B cell (primary cell): ENCODE measurements around the gene PIP5KL1. TPM values are rescaled to one million over a fixed set of nuclear protein-coding genes. Genes with fewer than 3 reads are reported as not detected.

Source experiments
- ATAC-seq: fragments of 200-7000 bp; cut with Tn5 transposase; one replicate; pipeline ENCODE4 v1.10.0; 2021; ENCODE audit warnings: low read depth, mild to moderate bottlenecking, moderate number of reproducible peaks, moderate library complexity
- CTCF ChIA-PET: fragments of 350-600 bp; sonication (Branson Sonifier 250); formaldehyde crosslinking; loops from one replicate; lab custom pipeline; 2021; ENCODE audit warnings: antibody characterized with exemption, inconsistent platforms; lab: Charles Lee
- POLR2A ChIA-PET: fragments of 350-600 bp; sonication (Branson Sonifier 250); formaldehyde crosslinking; loops from one replicate; lab custom pipeline; 2021; ENCODE audit warnings: antibody characterized with exemption; lab: Charles Lee
- DNase-seq: peaks from one replicate; pipeline ENCODE4 v3.0.0; 2013
- H2AFZ ChIP-seq: 2 replicates; pipeline ENCODE4 v1.6.1; 2012; ENCODE audit warnings: mild to moderate bottlenecking, low read depth, low read length; ENCODE audit not compliant: insufficient read depth, poor library complexity, severe bottlenecking
- H3K27ac ChIP-seq, 2 donors: 1 replicate in 1 of 2; 2 replicates in 1 of 2; pipeline ENCODE4 v1.5.1; 2012 to 2013; ENCODE audit warnings: low read length in 2 of 2, mild to moderate bottlenecking in 2 of 2, moderate library complexity in 1 of 2
- H3K27me3 ChIP-seq, 4 experiments: fragments of 200-600 bp in 1 of 4; sonication (generic) in 1 of 4; replicated peaks in 1 of 4; 1 replicate in 2 of 4; 2 replicates in 2 of 4; pipeline versions ENCODE4 v1.6.1 to v1.7.0; 2013 to 2016; ENCODE audit warnings: low read length in 3 of 4, mild to moderate bottlenecking in 2 of 4, mixed read lengths in 1 of 4, moderate library complexity in 1 of 4; ENCODE audit not compliant: insufficient read depth in 4 of 4, control insufficient read depth in 3 of 4; ENCODE audit errors: control extremely low read depth in 1 of 4
- H3K36me3 ChIP-seq, 2 experiments: replicated peaks in 1 of 2; 1 replicate in 1 of 2; 2 replicates in 1 of 2; pipeline versions ENCODE4 v1.6.1 to v1.7.1; 2013; ENCODE audit warnings: low read length in 1 of 2; ENCODE audit not compliant: insufficient read depth in 2 of 2, control insufficient read depth in 1 of 2; ENCODE audit errors: control extremely low read depth in 1 of 2, extremely low read depth in 1 of 2
- H3K4me1 ChIP-seq, 2 donors: fragments of 200-600 bp in 1 of 2; sonication (generic) in 1 of 2; 1 replicate in 1 of 2; 2 replicates in 1 of 2; pipeline versions ENCODE4 v1.5.1 to v1.6.1; 2013 to 2017; ENCODE audit warnings: low read length in 2 of 2; ENCODE audit not compliant: control insufficient read depth in 2 of 2, insufficient read depth in 2 of 2
- H3K4me2 ChIP-seq: replicated peaks from 2 replicates; pipeline ENCODE3; 2012; ENCODE audit warnings: mild to moderate bottlenecking, low read depth, low read length; ENCODE audit not compliant: poor library complexity, severe bottlenecking
- H3K4me3 ChIP-seq, 5 experiments: fragments of 200-600 bp in 1 of 5; sonication (generic) in 1 of 5; 1 replicate in 3 of 5; 2 replicates in 2 of 5; pipeline versions ENCODE4 v1.5.1 to v1.7.0; 2011 to 2016; ENCODE audit warnings: low read length in 4 of 5, mild to moderate bottlenecking in 4 of 5, low read depth in 2 of 5, control low read depth in 1 of 5, moderate library complexity in 1 of 5; ENCODE audit not compliant: insufficient read depth in 1 of 5; ENCODE audit errors: control extremely low read depth in 1 of 5, extremely low read depth in 1 of 5
- H3K79me2 ChIP-seq: fragments of 200-600 bp; sonication (generic); one replicate; pipeline ENCODE4 v1.6.0; 2016; ENCODE audit warnings: low read length; ENCODE audit not compliant: control insufficient read depth, insufficient read depth
- H3K9ac ChIP-seq: fragments of 200-600 bp; sonication (generic); 2 replicates; pipeline ENCODE4 v1.6.1; 2017; ENCODE audit warnings: mild to moderate bottlenecking, low read length, moderate library complexity
- H3K9me3 ChIP-seq, 3 donors: one replicate each; pipeline versions ENCODE4 v1.6.1 to v1.7.1; 2013; ENCODE audit warnings: low read length in 2 of 3; ENCODE audit not compliant: control insufficient read depth in 2 of 3, insufficient read depth in 1 of 3; ENCODE audit errors: control extremely low read depth in 1 of 3
- H4K20me1 ChIP-seq: 2 replicates; pipeline ENCODE4 v1.6.0; 2012; ENCODE audit warnings: mild to moderate bottlenecking, low read length; ENCODE audit not compliant: insufficient read depth, control insufficient read depth, poor library complexity, severe bottlenecking
- H3K27ac Mint-ChIP-seq: one replicate; pipeline ENCODE4 v1.8.0; 2021; ENCODE audit warnings: mixed read lengths
- H3K27me3 Mint-ChIP-seq: one replicate; pipeline ENCODE4 v1.8.0; 2021; ENCODE audit warnings: mixed read lengths
- H3K4me1 Mint-ChIP-seq: one replicate; pipeline ENCODE4 v1.8.0; 2021; ENCODE audit warnings: mixed read lengths
- H3K4me3 Mint-ChIP-seq: one replicate; pipeline ENCODE4 v1.8.0; 2021; ENCODE audit warnings: mixed read lengths
- H3K9me3 Mint-ChIP-seq: one replicate; pipeline ENCODE4 v1.8.0; 2022; ENCODE audit warnings: mixed read lengths; ENCODE audit not compliant: insufficient read depth
- EZH2 ChIP-seq: IDR thresholded peaks from 2 replicates; pipeline ENCODE4 v1.6.1; 2012; ENCODE audit warnings: borderline replicate concordance, low read depth, mild to moderate bottlenecking, moderate library complexity, low read length; ENCODE audit not compliant: insufficient read depth, poor library complexity, severe bottlenecking
- WGBS: methylation state at CpG from one replicate; pipeline ENCODE4 v1.1.5; 2013; ENCODE audit warnings: missing lambda C conversion rate; ENCODE audit not compliant: insufficient coverage; 5-methylcytosine and 5-hydroxymethylcytosine counted together
- intact Hi-C: fragments of 100-400 bp; cut with micrococcal nuclease; formaldehyde crosslinking; loops from one replicate; pipeline ENCODE4 v1.10.0; 2022
- polyA plus RNA-seq: library from polyadenylated mRNA; depleted of rRNA; stranded (reverse); fragments of >200 nt; gene quantifications from 2 replicates; pipeline ENCODE4 v1.2.3, GENCODE V29; 2012
- total RNA-seq, 2 donors: library from RNA; stranded (reverse); fragments of 120-200 nt in 1 of 2; gene quantifications; 1 replicate in 1 of 2; 2 replicates in 1 of 2; pipeline versions ENCODE4 v1.2.3 to v1.2.4, GENCODE V29; 2013 to 2022
- TF ChIP-seq, protein P1 (sequence below): fragments of 200-600 bp; IDR thresholded peaks from one replicate; pipeline ENCODE4 v1.8.0; 2022; ENCODE audit warnings: antibody characterized with exemption, mild to moderate bottlenecking

PIP5KL1 gene
- total and polyA plus RNA-seq, 2 donors (not counting 1 experiment from before 2014, with no cell fraction given) = 0.75 to 1.4 TPM

- ATAC-seq (no peak), DNase-seq (peak; percentile 54)
- Mint-ChIP-seq H3K4me3 (no peak overlapping the region), H3K27me3 (no peaks in the 10 kb centered on the region), H3K9me3 (no peaks in the 10 kb centered on the region), H3K27ac (peak overlapping the region; percentile 76), H3K4me1 (peaks cover 31% of the 10 kb centered on the region)
- Histone ChIP-seq H3K9me3 (no peaks in the 10 kb centered on the region), H3K4me1 (peaks cover 20 to 23% of the 10 kb centered on the region in 2 donors), H2AFZ (no peak overlapping the region), H3K4me3 (no peak overlapping the region), H3K4me2 (peak overlapping the region; percentile 36), H4K20me1 (peaks cover 62% of the 10 kb centered on the region), H3K27me3 (no peaks in the 10 kb centered on the region), H3K9ac (no peak overlapping the region), H3K79me2 (peaks cover 14% of the 10 kb centered on the region), H3K27ac (peak overlapping the region; percentile 40 to 54), H3K36me3 (peaks cover 0 to 64% of the 10 kb centered on the region in 2 experiments)
- TF ChIP-seq, protein P1, sequence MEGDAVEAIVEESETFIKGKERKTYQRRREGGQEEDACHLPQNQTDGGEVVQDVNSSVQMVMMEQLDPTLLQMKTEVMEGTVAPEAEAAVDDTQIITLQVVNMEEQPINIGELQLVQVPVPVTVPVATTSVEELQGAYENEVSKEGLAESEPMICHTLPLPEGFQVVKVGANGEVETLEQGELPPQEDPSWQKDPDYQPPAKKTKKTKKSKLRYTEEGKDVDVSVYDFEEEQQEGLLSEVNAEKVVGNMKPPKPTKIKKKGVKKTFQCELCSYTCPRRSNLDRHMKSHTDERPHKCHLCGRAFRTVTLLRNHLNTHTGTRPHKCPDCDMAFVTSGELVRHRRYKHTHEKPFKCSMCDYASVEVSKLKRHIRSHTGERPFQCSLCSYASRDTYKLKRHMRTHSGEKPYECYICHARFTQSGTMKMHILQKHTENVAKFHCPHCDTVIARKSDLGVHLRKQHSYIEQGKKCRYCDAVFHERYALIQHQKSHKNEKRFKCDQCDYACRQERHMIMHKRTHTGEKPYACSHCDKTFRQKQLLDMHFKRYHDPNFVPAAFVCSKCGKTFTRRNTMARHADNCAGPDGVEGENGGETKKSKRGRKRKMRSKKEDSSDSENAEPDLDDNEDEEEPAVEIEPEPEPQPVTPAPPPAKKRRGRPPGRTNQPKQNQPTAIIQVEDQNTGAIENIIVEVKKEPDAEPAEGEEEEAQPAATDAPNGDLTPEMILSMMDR = no peak
- no peak for TF ChIP-seq EZH2
- ChIA-PET CTCF (interaction anchor here (0.6 to 12.6 kb wide), 52 partner anchors 9 to 243 kb away, joined by 3 to 310 read pairs (median 5); partner anchors contain the start of genes EEIG1, NAIF1, PTGES2 and SLC25A25), POLR2A (interaction anchor here (0.5 to 2.4 kb wide), 7 partner anchors 36 to 184 kb away, joined by 3 to 15 read pairs (median 6); partner anchors contain the start of gene EEIG1)
- 68% methylated on average over 14 of the region's 14 CpGs for WGBS
- intact Hi-C loops = loop anchor here (1.0 to 2.0 kb wide), 3 partner anchors 38 to 174 kb away; partner anchors contain the start of gene EEIG1
Measured at GRCh38 chr9:127943011-127943662, 12.6 kb upstream of the PIP5KL1 start.
